IPS-18c (cell line): ENCODE measurements around the gene PLPP4.

Source experiments
- H3K4me3 ChIP-seq: 2 replicates; pipeline ENCODE4 v1.7.0; 2013; ENCODE audit warnings: low read depth, mild to moderate bottlenecking, low read length, moderate library complexity; ENCODE audit not compliant: insufficient read depth
- H3K9me3 ChIP-seq: one replicate; pipeline ENCODE4 v1.6.1; 2013; ENCODE audit warnings: mild to moderate bottlenecking, low read length, moderate library complexity; ENCODE audit not compliant: control insufficient read depth, insufficient read depth

PLPP4 gene

DNA sequence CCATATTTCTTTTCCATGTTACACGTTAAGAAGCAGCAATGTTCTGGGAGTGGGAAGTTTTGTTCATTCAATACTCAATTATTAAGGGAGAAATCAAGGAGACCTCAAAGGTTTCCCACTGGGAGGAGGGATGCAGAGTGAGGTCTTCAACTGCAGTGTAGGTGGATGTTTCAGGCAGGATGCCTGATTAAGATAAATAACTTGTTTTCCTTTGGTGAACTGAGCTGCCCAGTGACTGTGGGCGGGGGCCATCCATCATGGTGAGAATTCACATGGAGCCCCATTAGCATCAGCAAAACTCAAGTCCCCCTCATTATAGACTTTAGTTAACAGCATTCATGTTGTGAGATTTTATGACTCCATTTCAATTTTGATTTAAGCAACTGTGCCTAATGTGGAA is 121.1 kb downstream of the PLPP4 start:
- Histone ChIP-seq H3K4me3 (no peak overlapping the region), H3K9me3 (no peaks in the 10 kb centered on the region)

DNA sequence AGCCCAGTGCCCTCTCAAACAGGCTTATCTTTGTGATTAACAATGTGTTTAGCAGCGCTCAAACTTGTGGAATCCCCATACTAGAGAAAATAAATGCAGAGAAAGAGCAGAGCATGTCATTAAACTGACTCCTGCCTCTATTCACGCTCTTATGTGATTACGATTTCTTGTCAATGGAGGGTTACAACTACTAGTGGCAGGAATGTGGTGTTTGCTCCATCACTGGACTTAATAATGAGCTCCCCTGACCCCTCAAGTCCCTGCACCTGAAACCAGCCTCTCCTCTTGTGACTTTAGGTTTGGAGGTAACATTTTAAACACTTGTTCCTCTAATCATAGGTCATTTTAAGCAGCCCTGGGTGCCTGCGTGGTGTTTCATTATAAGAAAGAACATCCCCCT is 121.9 kb downstream of the PLPP4 start:
- Histone ChIP-seq H3K9me3 (no peaks in the 10 kb centered on the region), H3K4me3 (no peak overlapping the region)

DNA sequence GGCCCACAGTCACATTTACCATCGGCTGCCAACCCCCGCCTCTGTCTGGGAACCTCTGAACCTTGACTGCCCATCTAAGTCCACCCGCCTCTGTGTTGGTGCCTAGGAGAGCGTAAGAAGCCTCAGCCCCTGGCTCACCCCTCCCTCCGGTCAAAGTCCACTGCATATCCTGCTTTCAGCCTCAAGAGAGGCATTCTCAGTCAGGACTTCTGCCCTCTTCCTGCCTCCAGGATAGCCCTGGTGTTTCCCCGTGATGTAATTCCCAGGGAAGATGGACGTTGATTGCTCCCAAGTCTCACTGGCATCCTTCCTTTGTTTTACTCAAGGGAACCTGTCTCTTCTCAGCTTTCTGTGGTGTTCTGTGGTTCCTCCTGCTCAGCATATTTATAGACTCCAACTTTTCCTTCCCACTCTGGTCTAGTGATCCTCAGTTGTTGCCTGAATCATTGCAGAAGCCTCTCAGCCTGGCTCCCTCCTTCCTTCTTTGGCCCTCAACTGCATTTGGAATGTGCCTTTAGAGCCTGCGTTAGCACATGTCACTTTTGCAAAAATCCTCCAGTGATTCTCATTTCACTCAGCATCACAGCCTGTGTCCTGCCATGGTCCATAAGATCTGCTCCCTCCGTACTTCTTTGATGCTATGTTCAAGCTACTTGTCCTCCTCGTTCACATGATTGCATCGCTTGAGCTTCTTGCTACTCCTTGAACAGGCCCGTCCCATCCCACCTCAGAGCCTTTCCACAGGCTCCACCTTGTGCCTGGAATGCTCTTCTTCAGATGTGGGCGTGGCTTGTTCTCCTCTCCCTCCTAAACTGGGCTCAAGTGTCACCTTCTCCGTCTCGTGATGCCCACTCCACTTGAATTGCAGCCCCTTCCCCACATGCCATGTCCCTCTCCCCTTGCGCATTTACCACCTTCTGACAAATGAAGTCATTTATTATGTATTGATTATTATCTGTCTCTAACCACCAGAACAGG is 124.2 kb downstream of the PLPP4 start:
- Histone ChIP-seq H3K9me3 (no peaks in the 10 kb centered on the region), H3K4me3 (no peak overlapping the region)

DNA sequence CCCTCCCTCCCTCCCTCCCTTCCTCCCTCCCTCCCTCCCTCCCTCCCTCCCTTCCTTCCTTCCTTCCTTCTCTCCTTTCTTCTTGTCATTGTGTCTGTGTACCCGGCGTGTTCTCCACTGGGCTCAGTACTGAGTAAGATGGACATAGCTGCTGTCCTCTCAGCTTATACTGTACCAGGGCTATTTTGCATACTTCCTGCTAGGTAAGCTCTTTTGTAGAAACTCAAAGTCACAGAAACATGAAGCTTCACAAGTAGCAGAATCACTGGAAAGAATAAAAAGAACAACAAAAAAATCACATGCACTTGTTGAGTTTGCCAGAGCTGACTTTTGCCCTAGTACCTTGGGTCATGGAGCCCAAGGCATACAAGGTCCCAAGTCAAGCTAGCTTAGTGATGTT is 125.7 kb downstream of the PLPP4 start:
- Histone ChIP-seq H3K4me3 (no peak overlapping the region), H3K9me3 (no peaks in the 10 kb centered on the region)

DNA sequence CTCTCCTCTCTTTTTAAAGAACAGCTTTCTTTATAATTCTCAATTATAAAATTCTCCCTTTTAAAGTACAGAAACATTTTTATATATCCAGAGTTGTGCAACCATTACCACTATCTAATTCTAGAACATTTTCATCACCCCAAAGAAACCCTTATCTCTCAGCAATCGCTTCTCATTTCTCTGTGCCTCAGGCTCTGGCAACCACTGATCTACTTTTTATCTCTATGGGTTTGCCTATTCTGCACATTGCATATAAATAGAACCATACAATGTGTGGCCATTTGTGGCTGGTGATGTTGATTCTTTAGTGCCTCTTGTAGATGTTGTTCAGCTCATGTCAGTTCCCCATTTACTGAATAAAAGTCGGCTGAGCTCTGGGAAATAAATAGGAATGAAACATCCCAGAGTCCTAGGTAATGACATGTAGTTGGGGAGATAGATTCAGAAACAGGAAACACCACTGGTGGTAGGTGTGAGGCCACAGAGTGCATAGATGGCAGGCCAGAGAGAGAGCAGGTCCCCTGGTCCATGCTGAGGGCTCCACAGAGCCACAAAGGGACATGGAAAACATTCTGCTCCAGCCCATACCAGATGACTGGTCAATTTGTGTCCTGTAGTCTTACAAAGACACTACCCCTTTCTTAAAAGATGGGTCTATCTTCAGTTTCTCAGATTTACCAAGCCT is 126.5 kb downstream of the PLPP4 start:
- Histone ChIP-seq H3K4me3 (no peak overlapping the region), H3K9me3 (no peaks in the 10 kb centered on the region)

DNA sequence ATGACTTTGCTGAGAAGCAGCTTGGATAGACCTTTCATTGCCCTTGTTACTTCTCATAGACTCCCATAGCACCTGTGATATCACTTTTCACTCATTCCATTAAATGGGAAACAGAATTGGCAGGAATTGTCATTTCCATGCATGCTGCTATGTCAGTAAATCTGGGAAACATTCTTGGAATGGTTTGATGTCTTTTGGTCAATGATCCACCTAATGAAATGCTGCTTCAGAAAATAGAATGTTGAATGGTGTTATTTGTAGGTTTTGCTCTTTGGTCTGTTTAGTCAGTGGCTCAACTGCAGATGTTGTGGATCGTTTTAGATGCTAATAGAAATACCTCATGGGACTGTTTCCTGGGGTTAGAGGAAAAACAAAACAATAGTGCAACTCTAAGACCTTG is 127.8 kb downstream of the PLPP4 start:
- no peak overlapping the region for H3K4me3 ChIP-seq
- no peaks in the 10 kb centered on the region for H3K9me3 ChIP-seq

DNA sequence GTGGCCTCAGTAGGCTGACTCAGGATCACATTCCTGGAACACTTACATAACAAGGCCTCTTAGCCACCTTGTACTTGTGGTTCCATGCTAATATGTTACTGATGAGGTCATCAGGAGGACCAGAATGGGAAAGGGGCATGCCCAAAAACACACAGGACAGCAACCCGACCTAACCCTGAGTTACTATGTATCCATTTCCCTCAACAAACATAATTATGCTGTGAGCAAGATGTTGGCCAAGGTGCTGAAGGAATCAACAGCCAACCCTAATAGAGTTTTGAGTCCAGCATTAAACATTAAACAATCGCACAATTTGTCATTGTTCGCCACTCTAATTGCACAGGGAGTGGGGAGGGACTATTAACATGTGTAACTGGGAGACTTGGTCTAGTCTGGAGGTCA is 129.4 kb downstream of the PLPP4 start:
- Histone ChIP-seq H3K9me3 (no peaks in the 10 kb centered on the region), H3K4me3 (no peak overlapping the region)

DNA sequence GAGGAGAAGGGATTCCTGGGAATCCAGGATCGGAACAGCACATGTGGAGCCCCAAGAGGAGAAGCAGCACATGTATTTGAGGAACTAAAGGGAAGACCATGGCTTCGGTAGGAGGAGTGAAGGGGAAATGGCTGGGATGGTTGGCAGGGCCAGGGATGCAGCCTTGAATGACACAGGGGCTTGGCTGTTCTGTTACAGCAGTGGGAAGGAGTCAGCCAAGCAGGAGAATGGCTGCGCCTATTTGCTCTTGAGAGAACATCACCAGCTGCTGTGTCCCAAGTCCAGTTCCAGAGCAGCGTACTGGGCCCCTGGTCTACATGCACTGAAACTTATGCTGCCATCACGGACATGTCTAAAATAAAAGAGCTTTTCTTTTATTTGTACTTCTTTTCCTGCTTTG is 130.0 kb downstream of the PLPP4 start:
- no peaks in the 10 kb centered on the region for H3K9me3 ChIP-seq
- H3K4me3 ChIP-seq = no peak overlapping the region

DNA sequence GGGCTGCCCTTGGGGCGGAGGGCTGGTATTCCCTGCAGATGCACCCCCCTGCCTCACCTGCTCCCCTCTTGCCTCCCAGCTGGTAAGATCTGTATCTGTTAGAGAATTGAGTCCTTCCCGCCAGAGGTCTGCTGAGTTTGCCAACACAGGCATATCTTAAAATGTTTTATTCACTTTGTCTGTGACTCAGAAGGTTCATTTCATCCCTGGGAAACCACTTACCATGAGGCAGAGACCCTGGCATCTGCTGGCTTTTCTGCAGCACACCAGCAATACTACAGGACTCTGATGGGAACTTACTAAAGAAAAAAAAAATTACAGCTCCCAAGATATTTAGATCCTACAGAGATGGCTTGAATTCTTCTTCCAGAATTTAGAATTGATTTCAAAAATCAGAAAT is 131.3 kb downstream of the PLPP4 start:
- H3K4me3 ChIP-seq = no peak overlapping the region
- no peaks in the 10 kb centered on the region for H3K9me3 ChIP-seq

DNA sequence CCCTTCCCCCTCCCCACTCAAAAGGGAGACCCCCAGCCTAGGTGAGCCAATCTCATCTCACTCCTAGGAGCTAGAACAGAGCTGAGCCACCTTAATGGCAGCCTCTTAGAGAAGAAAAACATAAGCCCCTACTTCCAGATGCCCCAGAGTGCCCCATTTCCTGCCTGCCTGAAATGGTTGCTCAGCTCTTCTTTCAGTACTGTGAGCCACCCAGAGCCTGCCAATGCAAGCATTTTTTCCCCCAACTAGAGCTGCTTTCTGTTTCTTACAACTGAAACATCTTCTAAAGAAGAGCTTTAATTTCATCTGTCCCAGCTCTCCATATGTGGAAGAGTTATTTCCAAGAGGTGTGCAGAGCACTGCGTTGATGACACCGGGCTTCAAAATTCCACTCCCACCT is 136.7 kb downstream of the PLPP4 start:
- no peak overlapping the region for H3K4me3 ChIP-seq
- H3K9me3 ChIP-seq = no peaks in the 10 kb centered on the region

DNA sequence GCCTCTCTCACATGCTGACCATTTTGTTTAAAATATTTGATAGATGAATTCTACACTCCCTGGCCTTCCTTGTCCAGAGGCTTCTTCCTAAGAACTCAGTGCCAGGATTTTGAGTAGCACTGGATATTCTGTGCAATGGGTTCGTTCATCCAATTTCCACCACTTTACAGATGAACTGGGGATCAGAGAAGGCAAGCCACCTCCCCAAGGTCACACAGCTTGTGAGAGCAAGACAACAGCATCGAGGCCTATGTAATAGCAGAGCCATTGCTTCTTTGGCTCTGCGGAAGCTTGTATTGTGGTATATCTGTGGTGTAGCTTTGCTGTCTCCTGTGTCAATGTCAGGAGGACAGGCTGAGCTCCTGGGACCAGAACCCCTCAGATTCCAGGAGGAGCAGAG is 140.9 kb downstream of the PLPP4 start:
- Histone ChIP-seq H3K9me3 (no peaks in the 10 kb centered on the region), H3K4me3 (no peak overlapping the region)

DNA sequence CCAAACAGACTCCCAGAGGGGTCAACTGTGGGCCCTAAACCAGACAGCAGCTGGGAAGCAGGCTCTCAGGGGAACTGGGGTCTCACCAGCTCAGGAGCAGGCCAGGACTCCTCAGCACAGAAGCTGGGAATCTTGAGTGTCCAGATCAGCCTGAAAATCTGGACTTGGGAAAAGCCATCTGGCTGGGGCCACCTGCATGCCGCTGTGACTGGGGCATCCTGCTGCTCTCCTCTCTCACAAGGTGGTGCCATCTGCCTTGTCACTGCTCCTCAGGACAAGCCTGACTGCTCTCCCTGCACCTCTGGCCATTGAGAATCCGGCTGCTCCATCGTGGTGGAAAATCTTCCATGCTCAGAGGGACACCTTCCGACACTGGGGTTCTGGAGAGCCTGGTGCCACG is 141.4 kb downstream of the PLPP4 start:
- no peaks in the 10 kb centered on the region for H3K9me3 ChIP-seq

DNA sequence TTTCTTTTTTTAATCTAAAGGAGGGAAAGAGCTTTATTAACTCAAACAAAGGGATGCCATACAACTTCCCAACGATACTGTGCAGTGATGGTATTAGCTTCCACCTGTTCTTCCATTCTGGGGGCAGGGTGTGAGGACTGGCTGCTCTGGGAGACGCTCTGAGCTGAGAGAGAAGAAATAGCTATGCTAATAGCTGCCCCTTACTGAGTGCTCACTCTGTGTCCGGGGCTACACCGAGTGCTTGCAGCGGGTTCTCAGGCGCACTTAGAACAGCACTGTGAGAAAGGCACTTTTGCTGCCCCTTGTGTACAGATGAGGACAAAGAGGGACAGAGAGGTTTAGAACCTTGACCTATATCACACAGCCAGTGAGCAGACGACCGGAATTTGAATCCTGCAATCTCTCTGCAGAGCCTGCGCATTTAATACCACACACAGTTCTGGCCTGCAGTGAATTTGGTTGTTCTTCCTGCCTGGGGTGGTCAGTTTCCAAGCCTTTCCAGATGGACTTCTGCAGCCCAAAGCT is 142.2 kb downstream of the PLPP4 start:
- no peak overlapping the region for H3K4me3 ChIP-seq
- no peaks in the 10 kb centered on the region for H3K9me3 ChIP-seq

More for the DNA sequence above, 141.4 kb downstream of the PLPP4 start:
- no peak overlapping the region for H3K4me3 ChIP-seq

DNA sequence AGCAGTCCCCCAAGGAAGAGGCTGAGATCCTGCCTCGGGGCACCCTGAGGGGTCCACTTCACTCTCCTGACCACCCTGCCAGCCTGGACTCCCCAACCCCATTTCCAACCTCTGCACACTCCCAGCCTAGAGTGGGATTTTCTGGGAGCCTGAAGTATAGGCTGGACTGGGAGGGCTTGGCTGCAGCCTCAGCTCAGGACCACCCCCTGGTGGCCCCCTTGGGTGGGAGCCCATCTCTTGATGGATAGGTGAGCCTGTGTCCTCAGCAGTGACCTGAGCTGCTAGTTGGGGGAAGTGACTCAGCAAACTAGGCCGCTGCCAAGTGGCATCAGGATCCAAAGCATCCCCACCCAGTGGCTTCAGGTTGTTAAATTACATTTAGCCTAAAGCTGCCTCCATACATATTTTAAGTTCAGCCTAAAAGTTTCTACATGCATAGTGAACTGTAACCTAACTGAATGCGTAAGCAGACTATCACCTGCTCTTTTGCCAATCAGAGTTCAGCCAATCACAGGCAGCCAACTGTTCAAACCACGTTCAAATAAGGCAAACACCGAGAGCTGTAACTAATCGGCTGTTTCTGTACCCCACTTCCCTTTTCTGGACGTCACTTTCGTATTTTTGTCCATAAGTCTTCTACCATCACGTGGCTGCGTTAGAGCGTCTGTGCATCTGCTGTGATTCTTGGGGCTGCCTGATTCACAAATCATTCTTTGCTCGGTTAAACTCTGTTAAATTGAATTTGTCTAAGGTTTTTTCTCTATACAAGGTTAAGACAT is 144.0 kb downstream of the PLPP4 start:
- H3K9me3 ChIP-seq = no peaks in the 10 kb centered on the region
- H3K4me3 ChIP-seq = no peak overlapping the region

DNA sequence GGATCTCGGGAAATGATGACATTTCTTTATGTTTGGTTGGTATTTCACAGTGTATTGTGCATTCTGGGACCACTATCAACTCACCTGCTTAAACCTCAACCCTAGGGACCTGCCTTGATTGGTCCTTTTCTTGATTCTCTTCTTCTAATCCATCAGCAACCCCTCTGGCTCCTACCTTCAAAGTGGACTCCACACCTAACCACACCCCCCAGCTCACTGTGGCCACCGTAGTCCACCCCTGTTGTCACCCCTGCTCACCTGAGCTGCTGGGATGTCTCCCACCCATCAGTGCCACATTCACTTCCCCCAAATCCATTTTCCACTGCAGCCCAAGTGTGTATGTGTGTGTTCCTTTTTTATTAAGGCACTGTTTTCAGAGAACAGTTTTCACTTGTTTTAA is 145.0 kb downstream of the PLPP4 start:
- Histone ChIP-seq H3K9me3 (no peaks in the 10 kb centered on the region), H3K4me3 (no peak overlapping the region)

DNA sequence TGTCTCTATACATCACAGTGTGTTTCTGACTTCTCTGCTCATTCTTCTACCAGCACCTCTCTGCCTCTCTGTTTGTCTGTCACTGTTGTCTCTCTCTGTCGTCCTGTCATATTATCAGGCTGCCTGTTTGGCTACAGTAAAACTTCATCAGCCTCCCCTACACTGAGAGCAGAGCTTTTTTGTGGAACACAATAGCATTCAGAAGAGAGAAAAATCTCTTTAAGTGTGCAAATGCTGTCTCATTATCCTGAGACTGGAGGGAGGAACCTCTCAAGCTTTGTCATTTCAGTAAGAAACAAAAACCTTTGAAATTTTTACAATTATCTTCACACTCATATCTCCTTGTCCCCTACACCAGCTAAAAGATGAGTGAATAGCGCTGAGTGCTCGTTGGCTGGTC is 148.4 kb downstream of the PLPP4 start:
- Histone ChIP-seq H3K9me3 (no peaks in the 10 kb centered on the region), H3K4me3 (no peak overlapping the region)

DNA sequence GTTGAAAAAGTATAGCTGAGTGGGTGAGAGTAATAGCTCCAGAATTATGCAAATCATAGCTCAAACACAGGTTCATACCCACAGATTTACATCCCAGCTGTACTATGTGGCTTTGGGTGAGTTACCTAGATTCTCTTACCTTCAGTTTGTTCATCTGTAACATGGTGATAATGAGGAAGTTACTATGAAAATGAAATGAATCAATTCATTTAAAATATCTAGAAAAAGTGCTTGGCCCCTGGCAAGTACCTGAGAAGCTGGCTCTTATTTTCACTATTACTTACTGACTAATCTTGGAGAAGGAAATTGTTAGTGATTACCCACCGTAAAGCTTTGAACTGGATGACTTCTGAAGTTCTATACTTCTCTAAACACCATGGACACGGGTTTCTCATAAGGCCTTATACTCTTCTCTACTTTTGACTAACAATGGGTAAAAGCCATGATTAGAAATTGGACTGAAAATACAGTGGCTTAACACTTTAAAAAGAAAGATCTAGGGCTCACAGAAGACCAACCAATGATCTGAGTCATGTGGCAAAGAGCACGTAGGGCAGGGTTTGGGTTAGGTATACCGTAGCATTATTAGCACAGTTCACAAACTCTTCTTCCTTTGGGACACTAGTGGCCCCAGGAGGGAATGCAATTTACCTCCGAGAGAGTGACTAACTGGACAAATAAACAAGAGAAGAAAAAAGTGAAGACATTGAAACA is 149.2 kb downstream of the PLPP4 start:
- no peaks in the 10 kb centered on the region for H3K9me3 ChIP-seq
- H3K4me3 ChIP-seq = no peak overlapping the region
